IMR-90 (cell line): ENCODE data around the gene PPM1D. TPM values are rescaled to one million over a fixed set of nuclear protein-coding genes. Genes with fewer than 3 reads are reported as not detected.

ENCODE experiments used
- ATAC-seq: fragments of 200-7000 bp; cut with Tn5 transposase; 2 replicates; pipeline ENCODE4 v1.9.1; 2020; ENCODE audit warnings: low read depth, mild to moderate bottlenecking, moderate library complexity
- BruUV-seq: library from RNA; stranded (reverse); fragments of 400-500 nt; replicated peaks from 2 replicates; lab custom pipeline; 2021; lab: Mats Ljungman, UMichigan
- CTCF ChIA-PET: fragments of 300-600 bp; formaldehyde crosslinking; extraction: SDS; loops from one replicate; lab custom pipeline; 2021; ENCODE audit warnings: antibody characterized with exemption; lab: Yijun Ruan, JAX
- POLR2A ChIA-PET: fragments of 300-600 bp; sonication (Branson Sonifier 250); formaldehyde crosslinking; loops from one replicate; lab custom pipeline; 2022; ENCODE audit warnings: antibody characterized with exemption; ENCODE audit not compliant: unreplicated experiment; lab: Charles Lee
- DNase-seq: peaks from one replicate; pipeline ENCODE4 v3.0.0; 2013
- H2AFZ ChIP-seq: replicated peaks from 2 replicates; pipeline ENCODE3; 2013; ENCODE audit warnings: low read length, mild to moderate bottlenecking; ENCODE audit not compliant: poor library complexity
- H2AK5ac ChIP-seq: 2 replicates; pipeline ENCODE4 v1.6.1; 2013; ENCODE audit warnings: low read depth, low read length, inconsistent platforms
- H2AK9ac ChIP-seq: replicated peaks from 2 replicates; pipeline ENCODE3; 2013; ENCODE audit warnings: mild to moderate bottlenecking, low read depth, low read length, moderate library complexity; ENCODE audit not compliant: poor library complexity
- H2BK120ac ChIP-seq: 2 replicates; pipeline ENCODE4 v1.6.1; 2013; ENCODE audit warnings: low read depth, low read length, inconsistent platforms
- H2BK15ac ChIP-seq: 3 replicates; pipeline ENCODE4 v1.6.1; 2013; ENCODE audit warnings: low read depth, low read length, inconsistent platforms
- H2BK20ac ChIP-seq: 2 replicates; pipeline ENCODE4 v1.6.1; 2013; ENCODE audit warnings: low read depth, mild to moderate bottlenecking, inconsistent platforms, low read length, moderate library complexity
- H2BK5ac ChIP-seq: 2 replicates; pipeline ENCODE4 v1.6.1; 2013; ENCODE audit warnings: mild to moderate bottlenecking, low read depth, low read length, inconsistent platforms; ENCODE audit not compliant: poor library complexity, severe bottlenecking
- H3K14ac ChIP-seq: replicated peaks from 2 replicates; pipeline ENCODE4 v1.6.1; 2013; ENCODE audit warnings: low read depth, low read length, inconsistent platforms
- H3K18ac ChIP-seq: 2 replicates; pipeline ENCODE4 v1.6.1; 2013; ENCODE audit warnings: low read depth, low read length, control low read depth
- H3K23ac ChIP-seq: 2 replicates; pipeline ENCODE4 v1.6.1; 2013; ENCODE audit warnings: low read depth, low read length, inconsistent platforms
- H3K27ac ChIP-seq: 2 replicates; pipeline ENCODE4 v1.5.1; 2013; ENCODE audit warnings: mild to moderate bottlenecking, control low read depth, low read length; ENCODE audit not compliant: insufficient read depth
- H3K27me3 ChIP-seq: 2 replicates; pipeline ENCODE4 v1.6.1; 2013; ENCODE audit warnings: low read length; ENCODE audit not compliant: control insufficient read depth, insufficient read depth
- H3K36me3 ChIP-seq: 2 replicates; pipeline ENCODE4 v1.6.1; 2013; ENCODE audit warnings: low read length, mixed read lengths; ENCODE audit not compliant: control insufficient read depth, insufficient read depth
- H3K4ac ChIP-seq: 2 replicates; pipeline ENCODE4 v1.6.1; 2013; ENCODE audit warnings: low read depth, low read length, inconsistent platforms
- H3K4me1 ChIP-seq: 2 replicates; pipeline ENCODE4 v1.6.1; 2013; ENCODE audit warnings: low read length, mixed read lengths; ENCODE audit not compliant: control insufficient read depth, insufficient read depth
- H3K4me2 ChIP-seq: 2 replicates; pipeline ENCODE4 v1.6.1; 2013; ENCODE audit warnings: low read depth, mild to moderate bottlenecking, control low read depth, low read length, moderate library complexity
- H3K4me3 ChIP-seq: 2 replicates; pipeline ENCODE4 v1.5.1; 2013; ENCODE audit warnings: low read depth, mild to moderate bottlenecking, control low read depth, low read length, moderate library complexity; ENCODE audit not compliant: insufficient read depth
- H3K56ac ChIP-seq: 2 replicates; pipeline ENCODE4 v1.6.1; 2013; ENCODE audit warnings: low read length, inconsistent platforms; ENCODE audit not compliant: insufficient read depth; ENCODE audit errors: extremely low read depth
- H3K79me1 ChIP-seq, 2 experiments: 2 replicates each; pipeline ENCODE4 v1.6.1; 2013; ENCODE audit warnings: low read length in 2 of 2, inconsistent platforms in 1 of 2, low read depth in 1 of 2
- H3K9ac ChIP-seq: 2 replicates; pipeline ENCODE4 v1.6.1; 2013; ENCODE audit warnings: low read depth, low read length, control low read depth
- H3K9me1 ChIP-seq: 2 replicates; pipeline ENCODE4 v1.6.1; 2013; ENCODE audit warnings: low read length, inconsistent platforms; ENCODE audit not compliant: insufficient read depth
- H3K9me3 ChIP-seq: 2 replicates; pipeline ENCODE4 v1.6.1; 2013; ENCODE audit warnings: low read length; ENCODE audit not compliant: control insufficient read depth, insufficient read depth
- H4K20me1 ChIP-seq: 2 replicates; pipeline ENCODE4 v1.6.1; 2013; ENCODE audit warnings: low read length, inconsistent platforms; ENCODE audit not compliant: insufficient read depth
- H4K5ac ChIP-seq: 2 replicates; pipeline ENCODE4 v1.6.1; 2013; ENCODE audit warnings: mild to moderate bottlenecking, low read depth, low read length, control low read depth
- H4K8ac ChIP-seq, 2 experiments: 2 replicates each; pipeline ENCODE4 v1.6.1; 2013; ENCODE audit warnings: low read depth in 2 of 2, low read length in 2 of 2, control low read depth in 1 of 2, inconsistent platforms in 1 of 2
- H4K91ac ChIP-seq: 2 replicates; pipeline ENCODE4 v1.6.1; 2013; ENCODE audit warnings: low read depth, low read length, inconsistent platforms; ENCODE audit not compliant: insufficient read depth
- BHLHE40 ChIP-seq: fragments of 150-350 bp; IDR thresholded peaks from 2 replicates; pipeline ENCODE4 v1.6.1; 2016; ENCODE audit warnings: mild to moderate bottlenecking, low read depth, low read length
- CEBPB ChIP-seq: IDR thresholded peaks from 2 replicates; pipeline ENCODE4 v1.6.1; 2012; ENCODE audit warnings: low read depth, low read length, improper control_type of control experiment
- CHD1 ChIP-seq: IDR thresholded peaks from 2 replicates; pipeline ENCODE4 v1.6.1; 2012; ENCODE audit warnings: low read depth, low read length, improper control_type of control experiment
- FOS ChIP-seq: fragments of 150-350 bp; IDR thresholded peaks from 2 replicates; pipeline ENCODE4 v1.6.1; 2016; ENCODE audit warnings: low read depth, low read length
- MAFK ChIP-seq: IDR thresholded peaks from 2 replicates; pipeline ENCODE4 v1.6.1; 2012; ENCODE audit warnings: low read depth, low read length, improper control_type of control experiment
- MAZ ChIP-seq: IDR thresholded peaks from 2 replicates; pipeline ENCODE4 v1.6.1; 2012; ENCODE audit warnings: low read depth, mild to moderate bottlenecking, low read length, improper control_type of control experiment, moderate library complexity, borderline replicate concordance
- MXI1 ChIP-seq: IDR thresholded peaks from 2 replicates; pipeline ENCODE4 v1.6.1; 2012; ENCODE audit warnings: low read depth, mild to moderate bottlenecking, low read length, moderate library complexity, borderline replicate concordance
- NFE2L2 ChIP-seq: fragments of 150-350 bp; IDR thresholded peaks from 2 replicates; pipeline ENCODE4 v1.6.1; 2016; ENCODE audit warnings: low read depth, mild to moderate bottlenecking, low read length
- POLR2A ChIP-seq: IDR thresholded peaks from 2 replicates; pipeline ENCODE4 v1.6.1; 2012; ENCODE audit warnings: mild to moderate bottlenecking, low read depth, low read length
- RAD21 ChIP-seq: IDR thresholded peaks from 2 replicates; pipeline ENCODE4 v1.6.1; 2012; ENCODE audit warnings: low read length, improper control_type of control experiment
- RCOR1 ChIP-seq: IDR thresholded peaks from 2 replicates; pipeline ENCODE4 v1.6.1; 2012; ENCODE audit warnings: mild to moderate bottlenecking, low read length, improper control_type of control experiment; ENCODE audit not compliant: insufficient replicate concordance
- RFX5 ChIP-seq: IDR thresholded peaks from 2 replicates; pipeline ENCODE4 v1.8.0; 2012; ENCODE audit warnings: low read depth, mild to moderate bottlenecking, low read length, moderate library complexity
- SMC3 ChIP-seq: fragments of 150-350 bp; IDR thresholded peaks from 2 replicates; pipeline ENCODE4 v1.6.1; 2016; ENCODE audit warnings: low read depth, mild to moderate bottlenecking, antibody characterized with exemption, low read length, moderate library complexity
- WGBS, 2 experiments: methylation state at CpG; one replicate each; pipeline versions ENCODE4 v1.1.5 to v1.1.7; 2013; ENCODE audit warnings: missing lambda C conversion rate in 2 of 2; ENCODE audit not compliant: insufficient read length in 1 of 2; ENCODE audit errors: extremely low coverage in 2 of 2; 5-methylcytosine and 5-hydroxymethylcytosine counted together
- dilution Hi-C: fragments of 300-500 bp; cut with HindIII; formaldehyde crosslinking; loops from one replicate; pipeline ENCODE4 v1.14.3; 2018; ENCODE audit warnings: low sequenced_read_pairs; ENCODE audit not compliant: unreplicated experiment
- in situ Hi-C: fragments of 300-500 bp; cut with MboI; formaldehyde crosslinking; loops from 3 replicates; pipeline ENCODE4 v1.14.3; 2019; ENCODE audit warnings: low sequenced_read_pairs, inconsistent platforms, mixed read lengths
- intact Hi-C: fragments of 100-400 bp; cut with micrococcal nuclease; formaldehyde crosslinking; loops from 2 replicates; pipeline ENCODE4 v1.10.0; 2022
- polyA plus RNA-seq, 3 experiments: library from polyadenylated mRNA; depleted of rRNA; stranded (reverse); fragments of >200 nt; gene quantifications; 2 replicates each; pipeline ENCODE4 v1.2.3, GENCODE V29; 2012; ENCODE audit warnings: low replicate concordance in 1 of 3
- total RNA-seq: library from RNA; depleted of rRNA; stranded (reverse); fragments of >200 nt; gene quantifications from 2 replicates; pipeline ENCODE4 v1.2.3, GENCODE V29; 2012
- TF ChIP-seq, protein P1 (sequence below): conservative IDR thresholded peaks from 2 replicates; pipeline ENCODE4 v1.5.1; 2012; ENCODE audit warnings: mild to moderate bottlenecking, low read depth, low read length, improper control_type of control experiment
- TF ChIP-seq, protein P2 (sequence below): fragments of 150-350 bp; IDR thresholded peaks from 2 replicates; pipeline ENCODE4 v1.6.1; 2016; ENCODE audit warnings: low read depth, mild to moderate bottlenecking, low read length, moderate library complexity, borderline replicate concordance
- TF ChIP-seq, protein P3 (sequence below): fragments of 150-350 bp; IDR thresholded peaks from 2 replicates; pipeline ENCODE4 v1.6.1; 2017; ENCODE audit warnings: mild to moderate bottlenecking, antibody characterized with exemption, low read length, low read depth

PPM1D gene
- total and polyA plus RNA-seq, 2 of the 4 experiments (the other 2 are of a cell fraction), result 5.5 to 16.1 TPM

DNA sequence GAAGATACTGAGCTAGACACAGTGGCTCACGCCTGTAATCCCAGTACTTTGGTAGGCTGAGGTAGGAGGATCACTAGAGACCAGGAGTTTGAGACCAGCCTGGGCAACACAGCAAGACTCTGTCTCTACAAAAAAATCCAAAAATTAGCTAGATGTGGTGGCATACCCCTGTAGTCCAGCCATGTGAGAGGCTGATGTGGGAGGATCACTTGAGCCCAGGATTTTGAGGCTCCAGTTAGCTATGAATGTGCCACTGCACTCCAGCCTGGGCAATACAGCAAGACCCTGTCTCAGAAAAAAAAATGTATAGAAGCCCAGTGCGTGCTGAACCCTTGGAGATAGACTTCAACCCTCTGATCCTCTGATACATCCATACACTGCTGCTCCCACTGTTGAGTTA is 7.2 kb upstream of the PPM1D start:
- H2AFZ ChIP-seq, result no peak overlapping the region
- no TSS peak for BruUV-seq
- CTCF ChIA-PET, result no interaction called here
- no peaks in the 10 kb centered on the region for H3K36me3 ChIP-seq
- no CpG with 5 or more reads among the region's 2 CpGs for WGBS, 2 experiments
- H3K9me1 ChIP-seq, result no peaks in the 10 kb centered on the region
- peaks cover 4% of the 10 kb centered on the region; the same call in 1 of the 2 replicates for H3K27me3 ChIP-seq
- no peak overlapping the region for H2AK9ac ChIP-seq
- TF ChIP-seq MAZ, result no peak
- TF ChIP-seq, protein P1, sequence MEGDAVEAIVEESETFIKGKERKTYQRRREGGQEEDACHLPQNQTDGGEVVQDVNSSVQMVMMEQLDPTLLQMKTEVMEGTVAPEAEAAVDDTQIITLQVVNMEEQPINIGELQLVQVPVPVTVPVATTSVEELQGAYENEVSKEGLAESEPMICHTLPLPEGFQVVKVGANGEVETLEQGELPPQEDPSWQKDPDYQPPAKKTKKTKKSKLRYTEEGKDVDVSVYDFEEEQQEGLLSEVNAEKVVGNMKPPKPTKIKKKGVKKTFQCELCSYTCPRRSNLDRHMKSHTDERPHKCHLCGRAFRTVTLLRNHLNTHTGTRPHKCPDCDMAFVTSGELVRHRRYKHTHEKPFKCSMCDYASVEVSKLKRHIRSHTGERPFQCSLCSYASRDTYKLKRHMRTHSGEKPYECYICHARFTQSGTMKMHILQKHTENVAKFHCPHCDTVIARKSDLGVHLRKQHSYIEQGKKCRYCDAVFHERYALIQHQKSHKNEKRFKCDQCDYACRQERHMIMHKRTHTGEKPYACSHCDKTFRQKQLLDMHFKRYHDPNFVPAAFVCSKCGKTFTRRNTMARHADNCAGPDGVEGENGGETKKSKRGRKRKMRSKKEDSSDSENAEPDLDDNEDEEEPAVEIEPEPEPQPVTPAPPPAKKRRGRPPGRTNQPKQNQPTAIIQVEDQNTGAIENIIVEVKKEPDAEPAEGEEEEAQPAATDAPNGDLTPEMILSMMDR, result no peak
- no peak for TF ChIP-seq BHLHE40
- no peak for TF ChIP-seq RFX5
- TF ChIP-seq SMC3, result no peak
- TF ChIP-seq, protein P2, sequence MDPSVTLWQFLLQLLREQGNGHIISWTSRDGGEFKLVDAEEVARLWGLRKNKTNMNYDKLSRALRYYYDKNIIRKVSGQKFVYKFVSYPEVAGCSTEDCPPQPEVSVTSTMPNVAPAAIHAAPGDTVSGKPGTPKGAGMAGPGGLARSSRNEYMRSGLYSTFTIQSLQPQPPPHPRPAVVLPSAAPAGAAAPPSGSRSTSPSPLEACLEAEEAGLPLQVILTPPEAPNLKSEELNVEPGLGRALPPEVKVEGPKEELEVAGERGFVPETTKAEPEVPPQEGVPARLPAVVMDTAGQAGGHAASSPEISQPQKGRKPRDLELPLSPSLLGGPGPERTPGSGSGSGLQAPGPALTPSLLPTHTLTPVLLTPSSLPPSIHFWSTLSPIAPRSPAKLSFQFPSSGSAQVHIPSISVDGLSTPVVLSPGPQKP, result no peak
- TF ChIP-seq NFE2L2, result no peak
- TF ChIP-seq CEBPB, result no peak
- no peak for TF ChIP-seq MXI1
- TF ChIP-seq FOS, result no peak
- TF ChIP-seq, protein P3, sequence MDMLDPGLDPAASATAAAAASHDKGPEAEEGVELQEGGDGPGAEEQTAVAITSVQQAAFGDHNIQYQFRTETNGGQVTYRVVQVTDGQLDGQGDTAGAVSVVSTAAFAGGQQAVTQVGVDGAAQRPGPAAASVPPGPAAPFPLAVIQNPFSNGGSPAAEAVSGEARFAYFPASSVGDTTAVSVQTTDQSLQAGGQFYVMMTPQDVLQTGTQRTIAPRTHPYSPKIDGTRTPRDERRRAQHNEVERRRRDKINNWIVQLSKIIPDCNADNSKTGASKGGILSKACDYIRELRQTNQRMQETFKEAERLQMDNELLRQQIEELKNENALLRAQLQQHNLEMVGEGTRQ, result no peak
- no peak for TF ChIP-seq RAD21
- TF ChIP-seq CHD1, result no peak
- TF ChIP-seq RCOR1, result no peak
- no peak for TF ChIP-seq POLR2A
- no peak for TF ChIP-seq MAFK
- no peak overlapping the region for H2AK5ac ChIP-seq
- no peak overlapping the region for H3K23ac ChIP-seq
- H3K79me1 ChIP-seq, result no peaks in the 10 kb centered on the region
- no peak overlapping the region for H3K18ac ChIP-seq
- no peak overlapping the region for H2BK20ac ChIP-seq
- H3K4ac ChIP-seq, result no peak overlapping the region
- no peak overlapping the region for H2BK5ac ChIP-seq
- no peak overlapping the region for H4K5ac ChIP-seq
- H3K9ac ChIP-seq, result no peak overlapping the region
- H4K91ac ChIP-seq, result no peak overlapping the region
- dilution Hi-C loops (no loop called here), intact Hi-C loops (no loop called here), in situ Hi-C loops (no loop called here)
- no peak overlapping the region for H3K27ac ChIP-seq
- no peaks in the 10 kb centered on the region; the same call in 1 of the 2 replicates for H3K4me1 ChIP-seq
- H3K4me3 ChIP-seq, result no peak overlapping the region
- POLR2A ChIA-PET, result no interaction called here
- no peak overlapping the region for H2BK15ac ChIP-seq
- no peak for ATAC-seq
- H3K9me3 ChIP-seq, result no peaks in the 10 kb centered on the region
- H3K14ac ChIP-seq, result no peak overlapping the region
- H3K4me2 ChIP-seq, result no peak overlapping the region
- no peak overlapping the region for H3K56ac ChIP-seq
- H4K20me1 ChIP-seq, result no peaks in the 10 kb centered on the region
- no peak overlapping the region for H2BK120ac ChIP-seq
- no peak overlapping the region for H4K8ac ChIP-seq
- no peak for DNase-seq
